NCI-H2081 treated with DMSO at 0.1 percent for 48 hours (cell line): ENCODE data around the gene RIPOR3.
"Not testable (repeated sequence)": the region's sequence is repeated elsewhere in the genome, so short reads cannot be mapped to it uniquely, and the experiment has no call there.

ENCODE experiments used
- DNase-seq: peaks from one replicate; lab custom pipeline; 2025; lab: John Stamatoyannopoulos, UW

The RIPOR3 gene

DNA sequence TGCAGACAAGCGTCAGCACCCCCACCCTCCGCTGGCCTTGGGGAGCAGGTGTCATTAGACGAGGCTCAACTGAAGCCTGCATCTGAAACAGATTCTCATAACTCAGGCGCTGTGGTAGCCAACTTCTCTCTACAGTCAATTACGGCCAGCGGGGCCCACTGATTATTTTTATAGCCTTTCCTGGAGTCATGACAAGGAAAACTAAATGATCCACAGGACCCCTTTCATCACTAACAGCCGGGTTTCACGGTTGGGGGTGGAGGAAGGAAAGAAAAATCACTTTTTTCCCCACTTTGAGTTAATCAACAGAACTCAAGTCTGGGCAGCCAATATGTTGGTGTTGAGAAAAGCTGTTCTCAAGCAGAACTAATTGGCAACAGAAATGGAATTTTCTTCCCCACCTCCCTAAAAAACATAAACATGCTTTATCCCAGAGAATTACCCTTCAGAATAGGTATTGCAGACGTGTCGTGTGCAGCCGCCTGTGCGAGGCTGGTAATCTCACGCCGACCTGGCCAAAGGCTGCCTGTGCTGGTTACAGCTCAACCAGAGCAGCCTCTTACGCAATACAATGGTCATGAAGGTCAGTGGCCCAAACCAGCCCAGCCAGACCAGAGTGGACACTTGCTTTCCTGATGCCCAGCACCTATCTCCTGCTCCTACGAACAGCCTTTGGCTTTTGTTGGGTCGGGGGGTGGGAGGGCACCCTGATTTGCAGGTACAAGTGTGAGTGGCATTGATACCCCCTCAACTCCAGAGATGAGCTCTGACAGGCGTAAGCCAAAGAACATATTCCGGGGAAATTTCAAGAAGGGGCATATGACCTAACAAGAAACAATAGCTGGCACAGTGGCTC, 11.0 kb downstream of the RIPOR3 start:
- DNase-seq, result no peak

GRCh38 chr20:50679753-50680104, 11.6 kb downstream of the RIPOR3 start:
- no peak for DNase-seq

GRCh38 chr20:50678169-50678898, 13.0 kb downstream of the RIPOR3 start:
- no peak for DNase-seq

- DNase-seq, result no peak
Observed at GRCh38 chr20:50676858-50677257, 14.5 kb downstream of the RIPOR3 start.

DNA sequence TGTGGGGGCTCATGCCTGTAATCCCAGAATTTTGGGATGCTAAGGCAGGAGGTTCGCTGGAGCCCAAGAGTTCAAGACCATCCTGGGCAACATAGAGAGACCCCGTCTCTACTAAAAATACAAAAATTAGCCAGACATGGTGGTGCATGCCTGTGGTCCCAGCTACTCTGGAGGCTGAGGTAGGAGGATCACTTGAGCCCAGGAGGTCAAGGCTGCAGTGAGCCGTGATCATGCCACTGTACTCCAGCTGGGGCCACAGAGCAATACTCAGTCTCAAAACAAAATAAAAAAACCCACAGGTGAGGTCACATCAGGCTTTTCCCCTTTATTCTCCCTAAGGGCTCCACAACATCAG, 15.0 kb downstream of the RIPOR3 start:
- not testable (repeated sequence) for DNase-seq

DNA sequence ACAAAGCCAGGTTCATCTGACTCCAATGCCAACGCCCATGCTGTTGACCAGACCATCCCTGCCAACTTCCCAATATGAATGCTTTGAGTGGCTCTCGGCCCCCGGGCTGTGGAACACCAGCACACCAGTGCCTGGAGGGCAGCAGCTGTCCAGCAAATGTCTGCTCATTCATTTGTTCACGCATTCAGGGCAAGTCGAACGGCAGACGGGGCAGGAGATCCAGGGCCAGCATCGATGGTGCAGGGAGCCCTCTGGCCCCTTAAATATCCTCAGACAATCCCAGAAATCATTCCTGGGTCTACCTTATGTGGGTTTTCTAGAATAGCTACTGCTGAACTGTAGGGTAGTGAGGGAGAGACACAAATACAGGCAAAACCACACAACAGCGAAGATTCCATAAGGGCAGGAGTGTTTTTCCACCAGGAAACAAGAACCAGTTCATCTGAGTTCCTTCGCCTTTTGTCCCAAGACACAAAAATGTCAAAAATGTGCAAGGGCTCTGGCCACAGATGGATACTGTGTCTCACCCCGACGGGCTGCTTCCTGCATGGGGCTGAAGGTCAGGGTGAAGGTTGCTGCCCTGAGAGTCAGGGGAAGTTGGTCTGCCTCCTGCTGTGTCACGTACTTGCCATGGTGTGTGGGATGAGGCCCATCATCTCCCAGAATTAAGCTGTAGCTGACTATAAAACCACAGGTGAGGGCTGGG, 15.5 kb downstream of the RIPOR3 start:
- no peak for DNase-seq

DNA sequence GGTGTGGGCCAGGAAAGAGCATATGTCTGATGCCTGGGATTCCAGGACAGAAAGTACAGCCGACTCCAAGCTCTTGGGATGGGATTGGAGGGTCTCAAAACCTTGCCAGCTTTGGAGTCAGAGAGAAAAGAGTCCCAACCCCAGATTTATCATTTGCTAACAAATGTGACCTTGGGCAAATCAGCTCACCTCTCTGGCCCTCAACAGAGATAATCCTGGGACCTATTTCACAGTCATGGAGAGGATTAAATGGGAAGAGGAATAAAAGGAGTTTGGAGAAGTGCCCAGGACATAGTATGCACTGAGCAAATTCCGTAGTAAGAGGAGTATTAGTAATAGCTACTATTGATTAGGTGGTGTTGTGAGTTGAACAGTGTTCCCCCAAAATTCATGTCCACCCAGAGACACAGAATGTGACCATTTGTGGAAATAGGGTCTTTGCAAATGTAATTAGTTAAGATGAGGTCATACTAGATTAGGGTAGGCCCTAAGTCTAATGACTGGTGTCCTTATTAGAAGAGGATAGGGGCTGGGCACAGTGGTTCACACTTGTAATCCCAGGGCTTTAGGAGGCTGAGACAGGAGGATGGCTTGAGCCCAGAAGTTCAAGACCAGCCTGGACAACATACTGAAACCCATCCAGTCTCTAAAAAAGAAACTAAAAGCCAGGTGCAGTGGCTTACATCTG, 17.1 kb downstream of the RIPOR3 start:
- no peak for DNase-seq

GRCh38 chr20:50673466-50674137, 17.7 kb downstream of the RIPOR3 start:
- DNase-seq, result no peak

DNA sequence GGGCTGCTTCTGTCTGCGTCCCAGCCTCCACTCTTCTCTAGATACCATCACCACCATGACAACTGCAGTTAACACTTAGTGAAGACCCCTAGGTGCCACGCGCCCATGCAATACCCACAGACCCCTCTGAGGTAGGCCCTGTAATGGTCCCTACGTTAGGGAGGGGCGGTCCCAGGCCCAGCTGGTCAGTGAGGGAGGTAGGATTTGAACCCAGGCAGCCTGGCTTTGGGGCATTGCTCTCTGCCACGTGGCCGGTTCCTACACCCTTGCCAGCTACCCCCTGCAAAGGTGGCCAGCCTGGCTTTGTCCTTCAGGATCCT, 18.2 kb downstream of the RIPOR3 start:
- DNase-seq, result no peak

- no peak for DNase-seq
Observed at GRCh38 chr20:50672400-50673145, 18.8 kb downstream of the RIPOR3 start.

- DNase-seq, result no peak
Observed at GRCh38 chr20:50671626-50672025, 19.7 kb downstream of the RIPOR3 start.

DNA sequence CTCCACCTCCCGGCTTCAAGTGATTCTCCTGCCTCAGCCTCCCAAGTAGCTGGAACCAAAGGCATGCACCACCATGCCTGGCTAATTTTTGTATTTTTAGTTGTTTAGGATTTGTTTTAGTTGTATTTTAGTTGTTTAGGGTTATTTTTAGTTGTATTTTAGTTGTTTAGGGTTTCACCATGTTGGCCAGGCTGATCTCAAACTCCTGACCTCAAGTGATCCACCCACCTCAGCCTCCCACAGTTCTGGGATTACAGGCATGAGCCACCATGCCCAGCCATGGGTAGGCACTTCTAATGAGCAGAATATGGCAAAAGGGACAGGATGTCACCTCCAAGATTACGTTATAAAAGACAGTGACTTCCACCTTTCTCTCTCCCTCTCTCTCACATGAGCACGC, 20.3 kb downstream of the RIPOR3 start:
- DNase-seq, result not testable (repeated sequence)

DNA sequence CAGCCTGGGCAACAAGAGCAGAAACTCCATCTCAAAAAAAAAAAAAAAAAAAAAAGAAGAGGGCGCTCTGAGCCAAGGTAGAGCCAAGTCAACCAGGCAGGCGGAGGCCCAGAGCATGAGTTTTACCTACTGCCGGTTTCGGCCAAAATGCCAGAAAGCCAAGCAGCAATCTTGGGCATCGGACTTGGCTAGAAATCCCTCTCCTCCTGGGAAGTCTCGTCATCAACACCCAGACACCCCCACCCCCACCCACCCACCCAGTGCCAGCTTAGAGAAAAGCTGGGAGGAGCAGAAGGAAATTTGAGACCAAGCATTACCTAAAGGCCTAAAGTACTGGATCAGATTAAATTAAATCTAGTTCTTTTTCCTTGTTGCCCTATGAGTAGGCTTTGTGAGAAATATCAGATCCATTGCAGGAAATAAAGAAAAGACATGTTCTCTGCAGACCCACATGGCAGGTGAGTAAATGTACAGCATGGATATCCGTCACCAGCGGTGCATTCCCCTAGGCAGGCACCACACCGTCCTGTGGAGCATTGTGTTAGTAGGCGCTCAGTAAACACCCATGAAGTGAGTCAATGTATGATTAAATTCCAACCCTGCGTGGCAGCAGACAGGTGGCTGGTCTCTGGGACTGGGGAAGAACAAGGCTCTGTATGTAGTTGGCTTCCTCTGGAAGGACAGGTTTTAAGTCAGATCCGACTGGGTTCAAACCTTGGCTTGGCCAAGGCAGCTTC, 21.0 kb downstream of the RIPOR3 start:
- peak; percentile 19 for DNase-seq

DNA sequence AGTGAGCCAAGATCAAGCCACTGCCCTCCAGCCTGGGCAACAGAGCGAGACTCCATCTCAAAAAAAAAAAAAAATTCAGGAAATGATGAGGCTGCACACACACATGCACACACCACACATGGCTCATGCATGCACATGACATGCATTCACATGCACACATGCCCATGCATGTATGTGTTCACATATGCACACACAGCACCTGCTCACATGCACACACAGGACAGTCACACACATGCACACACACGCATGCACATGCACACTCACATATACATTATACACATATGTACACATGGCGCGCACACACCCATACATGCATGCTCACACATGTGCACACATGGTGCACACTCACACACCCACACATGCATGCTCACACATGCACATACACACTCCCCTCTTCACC, 22.5 kb downstream of the RIPOR3 start:
- DNase-seq, result no peak

DNA sequence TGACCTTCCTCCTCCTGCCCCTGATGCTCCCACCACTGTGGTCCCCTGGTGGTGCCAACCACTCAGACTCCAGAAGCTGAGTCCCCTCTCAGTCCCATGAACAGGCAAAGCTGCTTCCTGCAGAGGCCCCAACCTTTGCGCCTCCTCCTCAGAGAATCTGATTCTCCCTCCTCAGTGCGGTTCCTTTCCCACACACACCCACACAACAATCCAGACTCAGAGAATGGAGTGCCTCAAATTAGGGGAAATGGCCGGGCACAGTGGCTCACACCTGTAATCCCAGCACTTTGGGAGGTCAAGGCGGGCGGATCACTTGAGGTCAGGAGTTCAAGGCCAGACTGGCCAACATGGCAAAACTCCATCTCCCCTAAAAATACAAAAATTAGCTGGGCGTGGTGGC, 23.0 kb downstream of the RIPOR3 start:
- no peak for DNase-seq

- DNase-seq, result no peak
Observed at GRCh38 chr20:50666709-50667298, 24.5 kb downstream of the RIPOR3 start.

DNA sequence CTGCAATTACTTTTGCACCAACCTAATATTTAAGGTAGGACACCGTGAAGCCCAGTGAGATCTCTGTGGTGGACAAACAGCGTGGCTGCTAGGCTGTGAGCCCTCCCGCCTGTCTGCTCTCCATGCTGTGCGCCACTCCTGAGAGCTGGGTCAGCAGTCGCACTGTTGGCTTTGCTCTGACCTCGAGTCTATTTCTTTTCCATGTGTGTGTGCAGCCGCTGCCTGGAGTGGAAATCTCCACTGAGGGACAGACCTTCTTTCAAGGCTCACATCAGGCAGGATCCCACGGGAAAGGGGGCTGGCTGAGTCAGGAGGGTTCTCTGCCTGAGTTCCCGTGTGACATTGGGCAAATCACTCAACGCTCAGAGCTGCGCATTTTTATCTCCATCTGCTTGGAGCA, 27.1 kb downstream of the RIPOR3 start:
- no peak for DNase-seq

DNA sequence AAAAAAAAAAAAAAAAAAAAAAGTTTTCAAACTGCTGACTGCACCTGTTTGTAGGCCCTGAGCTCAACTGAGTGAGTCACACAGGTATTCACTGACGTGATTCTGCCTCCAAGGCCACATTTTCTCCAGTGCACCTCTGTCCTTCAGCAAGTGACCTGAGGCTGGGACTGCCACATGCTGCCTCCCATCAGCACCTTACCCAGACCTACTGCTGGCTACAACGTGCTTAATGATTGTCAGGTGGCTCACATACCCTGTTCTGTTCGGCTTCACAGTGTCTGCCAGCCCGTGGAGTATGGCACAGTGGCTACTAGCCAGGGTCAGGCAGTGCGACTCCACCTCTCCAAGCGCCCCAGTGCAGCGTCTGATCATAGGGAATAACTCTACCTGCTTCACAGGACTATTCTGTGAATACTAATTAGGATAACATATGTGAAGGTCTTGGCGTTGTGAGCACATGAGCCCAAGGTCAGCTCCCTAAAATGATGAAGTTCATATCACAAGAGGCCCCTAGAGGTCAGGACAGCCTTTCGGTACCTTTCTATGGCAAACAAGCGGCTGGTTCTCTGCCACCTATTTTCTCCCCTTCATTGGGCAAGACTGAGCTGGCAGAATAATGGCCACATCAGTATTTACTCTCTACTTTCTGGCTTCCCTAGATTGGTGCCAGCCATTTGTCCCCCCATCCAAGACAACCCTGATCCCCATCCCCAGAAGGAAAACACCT, 28.1 kb downstream of the RIPOR3 start:
- no peak for DNase-seq

- DNase-seq, result no peak
Observed at GRCh38 chr20:50659975-50660670, 31.2 kb downstream of the RIPOR3 start.
